T47D (cell line): ENCODE data around the gene SMIM7.
"Not testable (repeated sequence)": the region's sequence is repeated elsewhere in the genome, so short reads cannot be mapped to it uniquely, and the experiment has no call there.

Experiments
- DNase-seq, 2 experiments: peaks; one replicate each; pipeline versions ENCODE4 v3.0.0 to v3.0.0-alpha.2; 2011 to 2012; ENCODE audit warnings: low read depth in 1 of 2, low spot score in 1 of 2
- JUND ChIP-seq: IDR thresholded peaks from 2 replicates; pipeline ENCODE4 v1.6.1; 2012; ENCODE audit warnings: low read depth
- in situ Hi-C: cut with HindIII; loops from 2 replicates; pipeline ENCODE4 v1.10.0; 2016; ENCODE audit warnings: low sequenced_read_pairs, low pct_unique_long_range_greater_than_20kb

SMIM7 gene

DNA sequence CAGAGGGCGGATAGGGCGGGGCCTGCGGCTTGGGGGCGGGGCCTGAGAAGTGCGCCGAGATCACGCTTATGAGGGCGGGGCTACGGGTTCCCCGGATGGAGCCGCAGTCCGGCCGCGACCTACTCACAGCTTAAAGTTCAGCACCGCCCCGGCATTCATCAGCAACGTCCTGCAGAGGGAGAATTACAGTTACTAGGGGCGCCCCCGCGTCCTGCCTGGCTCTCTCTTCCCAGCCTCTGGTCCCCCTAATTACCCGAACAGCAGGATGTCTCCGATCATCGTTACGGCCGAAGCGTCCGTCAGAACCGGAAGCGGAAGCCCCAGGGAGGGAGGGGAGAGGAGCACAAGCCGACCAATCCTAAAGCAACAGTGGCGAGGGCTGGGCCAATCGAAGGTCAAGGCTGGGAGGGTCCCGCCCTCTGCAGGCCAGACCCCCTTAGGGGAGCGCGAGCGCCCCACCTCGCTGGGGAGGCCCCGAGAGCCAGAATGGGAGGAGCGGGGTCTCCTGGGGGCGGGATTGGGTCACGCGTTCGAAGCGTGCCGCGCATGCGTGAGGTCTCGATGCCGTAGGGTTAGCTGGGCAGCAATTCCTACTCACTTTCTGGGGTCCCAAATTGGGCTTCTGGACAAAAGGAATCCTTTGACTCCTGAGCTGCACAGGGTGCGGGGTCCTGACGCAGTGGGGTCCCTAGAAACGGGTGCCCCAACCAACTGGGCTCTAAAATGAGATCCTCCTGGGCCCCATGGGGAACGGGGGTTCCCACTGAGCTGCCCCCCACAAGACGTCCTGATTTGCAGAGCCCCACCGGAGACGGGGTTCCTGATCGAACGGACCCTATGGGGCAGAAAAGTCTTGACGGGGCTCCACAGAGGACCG is at the start of gene SMIM7:
TSS of gene SMIM7 (minus strand) at position 313 of the 877 bp plus-strand sequence. CDS start at position 279, 34 bp downstream.
- TF ChIP-seq JUND: no peak
- in situ Hi-C loops: no loop called here
- peak; percentile 94 to 98 for DNase-seq

- no peak for DNase-seq
- in situ Hi-C loops: no loop called here
- TF ChIP-seq JUND: no peak
Observed at GRCh38 chr19:16703677-16704076, 43.7 kb upstream of the SMIM7 start.

- in situ Hi-C loops: no loop called here
- TF ChIP-seq JUND: no peak
- DNase-seq: peak in 1 of 2 experiments; percentile 49
Observed at GRCh38 chr19:16702123-16702522, 42.2 kb upstream of the SMIM7 start.

GRCh38 chr19:16698914-16699313 is 39.0 kb upstream of the SMIM7 start:
- in situ Hi-C loops: no loop called here
- no peak for TF ChIP-seq JUND
- DNase-seq: no peak

GRCh38 chr19:16688084-16688483 is 28.1 kb upstream of the SMIM7 start:
- in situ Hi-C loops: no loop called here
- TF ChIP-seq JUND: no peak
- DNase-seq: no peak

DNA sequence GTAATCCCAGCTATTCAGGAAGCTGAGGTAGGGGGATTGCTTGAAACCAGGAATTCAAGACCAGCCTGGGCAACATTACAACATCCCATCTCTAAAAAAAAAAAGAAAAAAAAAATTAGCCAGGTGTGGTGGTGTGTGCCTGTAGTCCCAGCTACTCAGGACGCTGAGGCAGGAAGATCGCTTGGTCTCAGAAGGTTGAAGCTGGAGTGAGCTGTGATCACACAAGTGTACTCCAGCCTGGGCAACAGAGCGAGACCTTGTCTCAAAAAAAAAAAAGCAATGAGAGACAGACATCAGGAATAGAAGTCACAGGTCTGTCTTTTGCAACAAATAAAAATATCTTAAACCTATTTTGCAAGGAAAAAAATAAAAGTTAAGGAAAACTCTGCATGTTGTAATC is 24.3 kb upstream of the SMIM7 start:
- no peak for DNase-seq
- in situ Hi-C loops: no loop called here
- no peak for TF ChIP-seq JUND

- no peak for DNase-seq
- in situ Hi-C loops: no loop called here
- TF ChIP-seq JUND: no peak
Observed at GRCh38 chr19:16682539-16682938, 22.6 kb upstream of the SMIM7 start.

- TF ChIP-seq JUND: no peak
Observed at GRCh38 chr19:16679811-16680210, 19.9 kb upstream of the SMIM7 start.

DNA sequence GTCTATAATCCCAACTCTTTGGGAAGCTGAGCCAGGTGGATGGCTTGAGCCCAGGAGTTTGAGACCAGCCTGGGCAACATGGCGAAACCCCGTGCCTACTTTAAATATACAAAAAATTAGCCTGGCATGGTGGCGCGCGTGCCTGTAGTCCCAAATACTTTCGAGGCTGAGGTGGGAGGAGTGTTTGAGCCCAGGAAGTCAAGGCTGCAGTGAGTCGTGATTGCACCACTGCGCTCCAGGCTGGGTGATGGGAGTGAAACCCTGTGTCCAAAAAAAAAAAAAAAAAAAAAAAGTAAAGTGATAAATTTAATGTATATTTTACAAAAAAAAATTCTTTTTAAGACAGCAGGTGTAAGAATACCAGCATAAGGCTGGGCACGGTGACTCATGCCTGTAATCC is 18.6 kb upstream of the SMIM7 start:
- no peak for TF ChIP-seq JUND
- DNase-seq: no peak
- in situ Hi-C loops: no loop called here

More at GRCh38 chr19:16679811-16680210, 19.9 kb upstream of the SMIM7 start:
- in situ Hi-C loops: no loop called here
- DNase-seq: no peak

DNA sequence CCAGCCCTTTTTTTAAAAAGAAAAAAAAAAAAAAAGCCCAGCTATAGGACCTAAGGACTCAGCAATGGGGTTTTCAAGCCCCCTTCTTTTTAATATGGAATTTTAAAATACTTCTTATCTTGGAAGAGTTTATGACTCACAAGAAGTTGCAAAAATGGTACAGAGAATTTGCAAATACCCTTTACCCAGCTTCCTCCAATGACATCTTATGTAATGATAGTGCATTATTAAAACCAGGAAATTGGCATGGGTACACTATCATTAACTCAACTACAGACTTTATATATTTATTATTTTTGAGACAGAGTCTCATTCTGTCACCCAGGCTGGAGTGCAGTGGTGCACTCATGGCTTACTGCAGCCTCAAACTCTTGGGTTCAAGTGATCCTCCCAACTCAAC is 17.1 kb upstream of the SMIM7 start:
- in situ Hi-C loops: no loop called here
- DNase-seq: no peak

DNA sequence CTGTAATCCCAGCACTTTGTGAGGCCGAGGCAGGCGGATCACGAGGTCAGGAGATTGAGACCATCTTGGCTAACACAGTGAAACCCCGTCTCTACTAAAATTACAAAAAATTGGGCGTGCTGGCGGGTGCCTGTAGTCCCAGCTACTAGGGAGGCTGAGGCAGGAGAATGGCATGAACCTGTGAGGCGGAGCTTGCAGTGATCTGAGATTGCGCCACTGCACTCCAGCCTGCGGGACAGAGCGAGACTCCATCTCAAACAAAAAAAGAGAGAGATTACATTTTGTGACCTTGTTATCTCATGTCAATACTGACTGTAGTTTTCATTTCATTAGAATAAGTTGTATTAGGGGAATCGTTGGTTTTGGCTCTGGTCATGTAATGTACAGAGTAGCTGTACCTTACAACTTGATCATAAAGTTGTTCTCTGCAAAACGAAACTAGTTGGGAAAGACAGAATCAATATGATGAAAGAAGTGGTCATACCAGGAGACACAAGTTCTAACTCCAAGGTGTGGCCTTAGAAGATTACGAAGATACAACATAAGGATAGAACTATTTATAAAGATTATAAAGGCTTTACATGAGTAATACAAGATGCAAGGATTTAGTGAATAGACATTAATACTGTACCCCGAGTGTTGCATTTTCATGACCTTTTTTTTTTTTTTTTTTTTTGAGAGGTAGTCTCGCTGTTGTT is 16.3 kb upstream of the SMIM7 start:
- TF ChIP-seq JUND: no peak
- in situ Hi-C loops: no loop called here
- DNase-seq: no peak

More for the DNA sequence above, 17.1 kb upstream of the SMIM7 start:
- TF ChIP-seq JUND: no peak

GRCh38 chr19:16673839-16674238 is 13.9 kb upstream of the SMIM7 start:
- in situ Hi-C loops, DNase-seq: not testable (repeated sequence)

GRCh38 chr19:16673231-16673630 is 13.3 kb upstream of the SMIM7 start:
- no peak for DNase-seq
- in situ Hi-C loops: no loop called here
- TF ChIP-seq JUND: no peak
